ENCODE data around the gene SUSD1.

GRCh38 chr9:112065806-112066606 lies 109.1 kb downstream of the SUSD1 start:
- TF ChIP-seq CTCF (IDR thresholded peaks at IDR 0.05; ENCODE audit: poor library complexity, severe bottlenecking) = no peak
- no peak for TF ChIP-seq REST (IDR thresholded peaks at IDR 0.05; ENCODE audit: borderline replicate concordance)
- no peak for TF ChIP-seq EZH2 (IDR thresholded peaks at IDR 0.05; ENCODE audit: borderline replicate concordance, insufficient read depth, low read length, poor library complexity, severe bottlenecking)
- TF ChIP-seq EP300 (conservative IDR thresholded peaks at IDR 0.05; ENCODE audit: poor library complexity, severe bottlenecking) = no peak
- no peak for TF ChIP-seq POLR2AphosphoS5 (IDR thresholded peaks at IDR 0.05)
- no peak for TF ChIP-seq MXI1 (conservative IDR thresholded peaks at IDR 0.05; ENCODE audit: poor library complexity, severe bottlenecking)
- no peak for TF ChIP-seq TAF1 (IDR thresholded peaks at IDR 0.05; ENCODE audit: low read depth)
- no peak for TF ChIP-seq SMC3 (conservative IDR thresholded peaks at IDR 0.05; ENCODE audit: poor library complexity)

Data from neural cell (in vitro differentiated cells).